Measurements from ENCODE around the gene PRPF31.

DNA sequence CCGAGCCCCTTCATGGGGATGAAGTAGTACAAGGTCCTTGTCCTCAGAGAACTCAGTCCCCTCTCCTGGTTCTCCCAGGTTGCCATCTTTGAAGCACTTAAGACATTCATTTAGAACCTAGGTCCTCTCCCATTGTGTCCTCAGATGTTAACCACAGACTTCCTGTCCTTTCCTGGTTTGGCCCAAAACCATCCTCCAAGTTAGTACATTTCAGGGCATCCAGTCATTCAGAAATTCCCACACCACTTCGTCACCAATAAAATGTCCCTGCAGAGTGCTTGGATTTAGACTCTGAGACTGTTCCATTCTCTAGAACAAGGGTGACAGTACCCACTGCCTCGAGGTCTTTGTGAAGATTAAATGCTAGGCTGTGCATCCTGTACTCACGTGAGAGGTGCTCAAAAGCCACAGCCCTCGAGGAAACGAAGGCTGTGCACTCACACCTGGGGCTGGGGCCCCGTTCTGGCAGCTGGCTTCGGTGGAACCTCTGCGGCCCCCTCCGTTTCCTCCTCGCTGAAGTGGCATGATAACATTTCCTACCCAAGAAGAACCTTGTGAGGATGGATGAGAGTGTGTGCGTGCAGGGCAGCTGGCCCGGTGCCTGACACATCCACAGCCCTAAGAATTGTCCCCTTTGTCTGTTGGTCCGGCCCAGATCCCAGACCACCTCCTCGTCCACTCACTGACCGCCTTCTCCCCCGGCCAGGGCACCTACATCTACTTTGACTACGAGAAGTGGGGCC, 39.2 kb downstream of the PRPF31 start:
- TF ChIP-seq, protein P1, sequence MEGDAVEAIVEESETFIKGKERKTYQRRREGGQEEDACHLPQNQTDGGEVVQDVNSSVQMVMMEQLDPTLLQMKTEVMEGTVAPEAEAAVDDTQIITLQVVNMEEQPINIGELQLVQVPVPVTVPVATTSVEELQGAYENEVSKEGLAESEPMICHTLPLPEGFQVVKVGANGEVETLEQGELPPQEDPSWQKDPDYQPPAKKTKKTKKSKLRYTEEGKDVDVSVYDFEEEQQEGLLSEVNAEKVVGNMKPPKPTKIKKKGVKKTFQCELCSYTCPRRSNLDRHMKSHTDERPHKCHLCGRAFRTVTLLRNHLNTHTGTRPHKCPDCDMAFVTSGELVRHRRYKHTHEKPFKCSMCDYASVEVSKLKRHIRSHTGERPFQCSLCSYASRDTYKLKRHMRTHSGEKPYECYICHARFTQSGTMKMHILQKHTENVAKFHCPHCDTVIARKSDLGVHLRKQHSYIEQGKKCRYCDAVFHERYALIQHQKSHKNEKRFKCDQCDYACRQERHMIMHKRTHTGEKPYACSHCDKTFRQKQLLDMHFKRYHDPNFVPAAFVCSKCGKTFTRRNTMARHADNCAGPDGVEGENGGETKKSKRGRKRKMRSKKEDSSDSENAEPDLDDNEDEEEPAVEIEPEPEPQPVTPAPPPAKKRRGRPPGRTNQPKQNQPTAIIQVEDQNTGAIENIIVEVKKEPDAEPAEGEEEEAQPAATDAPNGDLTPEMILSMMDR (IDR thresholded peaks at IDR 0.05), result no peak
- no peak for TF ChIP-seq POLR2A (IDR thresholded peaks at IDR 0.05)

All from thyroid gland (tissue), 4 donors.